Subcutaneous abdominal adipose tissue (tissue), 5 donors: Measurements from ENCODE around the gene SPDYE1.

Experiments
- H3K27ac ChIP-seq: one replicate; pipeline ENCODE4 v1.7.0; 2013; ENCODE audit warnings: low read depth, mild to moderate bottlenecking, inconsistent platforms, low read length, moderate library complexity
- H3K27me3 ChIP-seq, 5 donors: one replicate each; pipeline ENCODE4 v1.7.0; 2013; ENCODE audit warnings: low read length in 5 of 5, inconsistent platforms in 1 of 5; ENCODE audit not compliant: control insufficient read depth in 5 of 5, insufficient read depth in 4 of 5
- H3K36me3 ChIP-seq, 5 donors: one replicate each; pipeline ENCODE4 v1.7.0; 2013; ENCODE audit warnings: low read length in 5 of 5; ENCODE audit not compliant: control insufficient read depth in 5 of 5, insufficient read depth in 5 of 5
- H3K4me1 ChIP-seq, 5 donors: one replicate each; pipeline ENCODE4 v1.7.0; 2013; ENCODE audit warnings: low read length in 5 of 5, mild to moderate bottlenecking in 3 of 5, moderate library complexity in 1 of 5; ENCODE audit not compliant: control insufficient read depth in 5 of 5, insufficient read depth in 5 of 5
- H3K4me3 ChIP-seq, 5 donors: one replicate each; pipeline ENCODE4 v1.7.0; 2013; ENCODE audit warnings: low read length in 5 of 5, low read depth in 1 of 5
- H3K9ac ChIP-seq, 5 donors: one replicate each; pipeline ENCODE4 v1.7.0; 2013; ENCODE audit warnings: low read length in 5 of 5, mild to moderate bottlenecking in 4 of 5, moderate library complexity in 3 of 5
- H3K9me3 ChIP-seq, 5 donors: one replicate each; pipeline ENCODE4 v1.7.0; 2013; ENCODE audit warnings: low read length in 5 of 5; ENCODE audit not compliant: control insufficient read depth in 5 of 5
- donor health status: healthy.
- donor health status: healthy.
- donor health status: healthy.
- donor health status: healthy.
- donor health status: healthy.

Gene SPDYE1

GRCh38 chr7:44052771-44053365, 55.2 kb downstream of the SPDYE1 start:
- H3K27me3 ChIP-seq = no peaks in the 10 kb centered on the region
- H3K4me3 ChIP-seq = no peak overlapping the region
- H3K9me3 ChIP-seq = no peaks in the 10 kb centered on the region
- H3K4me1 ChIP-seq = peaks cover 0 to 28% (median 18%) of the 10 kb centered on the region in 5 donors
- H3K9ac ChIP-seq = no peak overlapping the region
- peaks cover 12 to 76% (median 64%) of the 10 kb centered on the region in 5 donors for H3K36me3 ChIP-seq
- H3K27ac ChIP-seq = no peak overlapping the region

- no peaks in the 10 kb centered on the region for H3K9me3 ChIP-seq
- no peak overlapping the region for H3K4me3 ChIP-seq
- H3K9ac ChIP-seq = no peak overlapping the region
- H3K36me3 ChIP-seq = peaks cover 12 to 92% (median 80%) of the 10 kb centered on the region in 5 donors
- no peaks in the 10 kb centered on the region for H3K27me3 ChIP-seq
- H3K4me1 ChIP-seq = peaks cover 0 to 5% (median 0%) of the 10 kb centered on the region in 5 donors
- H3K27ac ChIP-seq = no peak overlapping the region
Observed at GRCh38 chr7:44056681-44057080, 59.0 kb downstream of the SPDYE1 start.

- no peak overlapping the region for H3K27ac ChIP-seq
- H3K36me3 ChIP-seq = peaks cover 10 to 93% (median 80%) of the 10 kb centered on the region in 5 donors
- peaks cover 0 to 5% (median 5%) of the 10 kb centered on the region in 5 donors for H3K4me1 ChIP-seq
- H3K9ac ChIP-seq = no peak overlapping the region
- no peaks in the 10 kb centered on the region for H3K27me3 ChIP-seq
- H3K4me3 ChIP-seq = no peak overlapping the region
- H3K9me3 ChIP-seq = no peaks in the 10 kb centered on the region
Observed at GRCh38 chr7:44057181-44057848, 59.6 kb downstream of the SPDYE1 start.

- Histone ChIP-seq H3K36me3 (peaks cover 10 to 91% (median 75%) of the 10 kb centered on the region in 5 donors), H3K27ac (no peak overlapping the region), H3K27me3 (no peaks in the 10 kb centered on the region), H3K9me3 (no peaks in the 10 kb centered on the region), H3K9ac (no peak overlapping the region), H3K4me3 (no peak overlapping the region), H3K4me1 (peaks cover 5 to 13% (median 12%) of the 10 kb centered on the region in 5 donors)
Observed at GRCh38 chr7:44057849-44058758, 60.4 kb downstream of the SPDYE1 start.

- H3K27ac ChIP-seq = no peak overlapping the region
- peaks cover 10 to 85% (median 71%) of the 10 kb centered on the region in 5 donors for H3K36me3 ChIP-seq
- no peaks in the 10 kb centered on the region for H3K9me3 ChIP-seq
- no peaks in the 10 kb centered on the region for H3K27me3 ChIP-seq
- no peak overlapping the region for H3K9ac ChIP-seq
- no peak overlapping the region for H3K4me3 ChIP-seq
- H3K4me1 ChIP-seq = peaks cover 5 to 19% (median 17%) of the 10 kb centered on the region in 5 donors
Observed at GRCh38 chr7:44058759-44059218, 61.1 kb downstream of the SPDYE1 start.

- Histone ChIP-seq H3K36me3 (peaks cover 10 to 79% (median 69%) of the 10 kb centered on the region in 5 donors), H3K9me3 (no peaks in the 10 kb centered on the region), H3K27me3 (no peaks in the 10 kb centered on the region), H3K4me1 (peaks cover 5 to 26% (median 24%) of the 10 kb centered on the region in 5 donors), H3K4me3 (no peak overlapping the region), H3K9ac (no peak overlapping the region), H3K27ac (no peak overlapping the region)
Observed at GRCh38 chr7:44059219-44060090, 61.8 kb downstream of the SPDYE1 start.
